A673 (cell line): ENCODE results near the gene MFSD11.

Experiments used
- CTCF ChIP-seq: fragments of 300-800, 200-600 bp; sonication (generic); conservative IDR thresholded peaks from 2 replicates; pipeline ENCODE4 v1.5.1; 2017; ENCODE audit warnings: low read depth, mild to moderate bottlenecking, antibody characterized with exemption, low read length, moderate library complexity, mixed read lengths
- EZH2 ChIP-seq: fragments of 200-600 bp; sonication (generic); IDR thresholded peaks from 2 replicates; pipeline ENCODE4 v1.6.1; 2017; ENCODE audit warnings: borderline replicate concordance, low read depth, mild to moderate bottlenecking, mixed read lengths, antibody characterized with exemption, low read length; ENCODE audit not compliant: poor library complexity, severe bottlenecking

- TF ChIP-seq CTCF (no peak), EZH2 (no peak)
Measured at GRCh38 chr17:76824093-76824492, 86.2 kb downstream of the MFSD11 start.
